Stimulated activated memory B cell treated with anti-CD40 and anti-IgM and Interleukin-4, amounts not matched to agents 10 μg/mL and 1 μg/mL and 100 μg/mL, for 72 hours (primary cell): Measurements from ENCODE around the gene AATK.

Experiments
- ATAC-seq: fragments of 150-1000 bp; cut with Tn5 transposase; 2 replicates; pipeline ENCODE4 v1.10.0; 2021
- H3K27ac Mint-ChIP-seq: one replicate; pipeline ENCODE4 v1.8.0; 2022; ENCODE audit warnings: mild to moderate bottlenecking, mixed read lengths
- H3K27me3 Mint-ChIP-seq: one replicate; pipeline ENCODE4 v1.8.0; 2022; ENCODE audit warnings: mixed read lengths
- H3K36me3 Mint-ChIP-seq: one replicate; pipeline ENCODE4 v1.8.0; 2022; ENCODE audit warnings: mixed read lengths
- H3K4me1 Mint-ChIP-seq: one replicate; pipeline ENCODE4 v1.8.0; 2022; ENCODE audit warnings: mixed read lengths
- H3K4me3 Mint-ChIP-seq: one replicate; pipeline ENCODE4 v1.8.0; 2022; ENCODE audit warnings: mild to moderate bottlenecking, moderate library complexity, mixed read lengths
- H3K9me3 Mint-ChIP-seq: one replicate; pipeline ENCODE4 v1.8.0; 2022; ENCODE audit warnings: mixed read lengths

The AATK gene

DNA sequence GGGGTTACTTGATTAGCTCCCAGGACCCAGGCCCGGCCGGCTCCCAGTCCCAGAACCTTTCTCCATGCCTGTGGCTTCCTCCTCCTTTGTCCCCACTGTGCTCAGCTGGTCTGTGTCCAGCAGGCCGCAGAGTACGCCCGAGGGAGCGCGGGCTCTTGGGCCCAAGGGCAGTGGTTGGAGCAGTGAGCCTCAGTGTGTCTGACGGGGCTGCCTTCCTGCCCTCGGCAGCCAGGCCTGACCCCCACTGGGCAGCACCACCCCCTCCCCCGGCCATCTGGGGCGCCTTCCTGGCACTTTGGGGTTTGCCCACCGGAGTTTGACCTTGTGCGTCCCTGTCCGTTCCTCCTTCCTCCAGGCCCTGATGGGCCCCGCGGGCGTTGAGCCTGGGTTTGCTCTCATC, 63.2 kb downstream of the AATK start:
- Mint-ChIP-seq H3K27ac (no peak overlapping the region), H3K9me3 (no peaks in the 10 kb centered on the region), H3K4me3 (no peak overlapping the region), H3K27me3 (peaks cover 83% of the 10 kb centered on the region), H3K36me3 (peaks cover 6% of the 10 kb centered on the region), H3K4me1 (peaks cover 10% of the 10 kb centered on the region)
- ATAC-seq = no peak

DNA sequence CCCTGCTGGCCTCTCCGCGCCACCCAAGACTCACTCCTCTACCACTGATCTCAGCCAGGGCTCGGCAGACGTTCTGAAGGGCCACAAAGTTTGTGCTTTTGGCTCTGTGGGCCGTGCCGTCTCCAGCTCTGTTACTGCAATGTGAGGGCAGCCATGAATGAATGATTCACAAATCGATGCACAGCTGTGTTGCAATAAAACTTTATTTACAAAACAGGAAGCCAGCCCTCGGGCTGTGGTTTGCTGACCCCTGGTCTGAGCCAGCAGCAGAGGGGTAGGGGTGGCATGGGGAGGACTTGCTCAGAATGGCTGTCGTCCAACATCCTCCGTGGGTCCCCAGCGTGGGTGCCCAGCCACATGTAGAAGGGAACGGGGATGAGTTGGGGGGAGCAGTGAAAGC, 63.7 kb downstream of the AATK start:
- peaks cover 83% of the 10 kb centered on the region for H3K27me3 Mint-ChIP-seq
- H3K36me3 Mint-ChIP-seq = peaks cover 6% of the 10 kb centered on the region
- no peaks in the 10 kb centered on the region for H3K9me3 Mint-ChIP-seq
- H3K4me3 Mint-ChIP-seq = no peak overlapping the region
- peaks cover 14% of the 10 kb centered on the region for H3K4me1 Mint-ChIP-seq
- no peak for ATAC-seq
- H3K27ac Mint-ChIP-seq = no peak overlapping the region

DNA sequence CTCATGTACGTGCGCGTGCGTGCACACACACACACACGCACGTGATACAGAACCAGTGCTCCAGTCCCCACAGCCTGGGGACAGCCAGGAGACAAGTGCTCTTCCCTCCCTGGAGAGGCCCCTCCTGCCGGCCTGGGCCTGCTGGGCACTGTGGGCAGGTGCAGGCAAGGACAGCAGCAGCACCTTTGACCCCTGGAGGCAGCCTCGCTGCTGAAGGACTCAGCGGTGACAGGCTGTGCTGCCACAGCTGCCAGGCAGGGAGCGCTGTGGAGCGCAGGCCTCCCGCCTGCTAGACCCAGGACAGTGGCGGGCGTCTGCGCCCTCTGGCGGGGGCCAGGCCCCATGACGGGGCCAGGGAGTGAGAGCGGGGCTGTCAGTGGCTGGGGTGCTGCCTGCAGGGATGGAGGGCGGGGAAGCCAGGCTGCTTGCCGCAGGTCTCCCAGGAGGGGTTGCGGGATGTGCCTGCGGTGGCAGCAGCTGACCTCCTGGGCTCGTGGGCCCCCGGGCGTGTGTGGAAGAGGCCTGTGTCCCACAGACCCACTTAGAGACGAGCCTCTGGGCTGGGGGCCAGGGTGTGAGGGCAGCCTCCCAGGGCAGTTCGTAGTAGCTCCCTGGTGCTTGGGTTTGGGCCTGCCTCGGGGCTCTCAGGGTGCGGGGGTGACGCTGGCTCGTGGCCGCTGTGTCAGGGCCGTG, 64.3 kb downstream of the AATK start:
- H3K4me1 Mint-ChIP-seq = peaks cover 20% of the 10 kb centered on the region
- ATAC-seq = peak; percentile 94
- H3K9me3 Mint-ChIP-seq = no peaks in the 10 kb centered on the region
- peaks cover 85% of the 10 kb centered on the region for H3K27me3 Mint-ChIP-seq
- H3K36me3 Mint-ChIP-seq = peaks cover 6% of the 10 kb centered on the region
- H3K27ac Mint-ChIP-seq = no peak overlapping the region
- no peak overlapping the region for H3K4me3 Mint-ChIP-seq

DNA sequence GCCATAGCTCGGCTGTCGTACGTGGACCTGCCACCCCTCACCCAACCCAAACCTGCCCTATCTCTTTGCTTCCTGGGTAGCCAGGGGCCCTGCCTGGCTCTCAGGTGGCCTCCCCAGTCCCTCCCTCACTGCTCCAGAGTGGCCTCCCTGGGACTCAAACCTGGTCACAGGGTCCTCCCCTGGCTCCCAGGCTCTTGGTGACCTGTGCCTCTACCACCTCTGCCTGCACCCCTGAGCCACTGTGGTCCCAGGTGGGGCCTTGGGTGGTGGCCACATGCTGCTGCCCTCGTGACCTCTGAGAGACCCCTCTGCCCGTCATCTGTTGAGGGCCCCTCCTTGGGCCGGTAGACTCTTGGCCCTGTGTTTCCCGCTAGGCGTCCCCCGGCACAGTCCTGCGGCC, 65.4 kb downstream of the AATK start:
- H3K27ac Mint-ChIP-seq = no peak overlapping the region
- no peak overlapping the region for H3K4me3 Mint-ChIP-seq
- peaks cover 30% of the 10 kb centered on the region for H3K4me1 Mint-ChIP-seq
- peaks cover 91% of the 10 kb centered on the region for H3K27me3 Mint-ChIP-seq
- no peak for ATAC-seq
- H3K36me3 Mint-ChIP-seq = peaks cover 6% of the 10 kb centered on the region
- H3K9me3 Mint-ChIP-seq = no peaks in the 10 kb centered on the region

DNA sequence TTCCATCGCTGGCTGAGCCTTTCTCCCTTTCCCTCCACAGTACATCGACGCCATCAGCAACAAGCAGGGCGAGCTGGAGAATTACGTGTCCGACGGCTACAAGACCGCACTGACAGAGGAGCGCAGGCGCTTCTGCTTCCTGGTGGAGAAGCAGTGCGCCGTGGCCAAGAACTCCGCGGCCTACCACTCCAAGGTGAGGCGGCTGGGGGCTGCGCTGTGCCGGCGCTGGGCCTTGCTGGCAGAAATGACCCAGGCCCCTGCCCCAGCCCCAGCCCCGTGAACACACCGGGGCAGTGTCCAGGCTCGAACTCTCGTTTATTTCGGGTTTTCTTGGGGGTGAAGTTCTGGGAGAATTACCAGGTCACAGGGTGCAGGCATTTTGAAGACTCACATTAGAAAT, 66.1 kb downstream of the AATK start:
- no peak for ATAC-seq
- H3K27ac Mint-ChIP-seq = no peak overlapping the region
- no peak overlapping the region for H3K4me3 Mint-ChIP-seq
- H3K27me3 Mint-ChIP-seq = peaks cover 87% of the 10 kb centered on the region
- peaks cover 6% of the 10 kb centered on the region for H3K36me3 Mint-ChIP-seq
- H3K9me3 Mint-ChIP-seq = no peaks in the 10 kb centered on the region
- peaks cover 38% of the 10 kb centered on the region for H3K4me1 Mint-ChIP-seq

DNA sequence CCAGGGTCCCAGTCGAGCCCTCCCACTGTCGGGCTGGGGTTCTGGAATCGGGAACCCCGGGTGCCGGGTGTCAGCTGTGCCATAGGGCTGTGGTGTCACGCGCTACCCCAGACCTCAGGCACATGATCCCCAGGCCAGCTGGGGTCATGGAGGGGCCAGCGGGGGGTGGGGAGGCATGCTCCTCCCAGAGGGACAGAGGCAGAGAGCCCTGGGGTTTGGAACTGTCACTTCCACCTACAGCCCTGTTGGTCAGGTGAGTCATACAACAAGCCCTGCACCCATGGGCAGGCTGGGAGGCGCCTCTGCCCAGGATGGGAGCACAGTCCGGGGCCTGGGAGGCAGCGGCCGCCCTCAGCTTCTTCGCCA, 68.1 kb downstream of the AATK start:
- Mint-ChIP-seq H3K4me3 (no peak overlapping the region), H3K27me3 (peaks cover 89% of the 10 kb centered on the region), H3K27ac (no peak overlapping the region), H3K4me1 (peaks cover 46% of the 10 kb centered on the region), H3K36me3 (peaks cover 6% of the 10 kb centered on the region), H3K9me3 (no peaks in the 10 kb centered on the region)
- ATAC-seq = no peak

DNA sequence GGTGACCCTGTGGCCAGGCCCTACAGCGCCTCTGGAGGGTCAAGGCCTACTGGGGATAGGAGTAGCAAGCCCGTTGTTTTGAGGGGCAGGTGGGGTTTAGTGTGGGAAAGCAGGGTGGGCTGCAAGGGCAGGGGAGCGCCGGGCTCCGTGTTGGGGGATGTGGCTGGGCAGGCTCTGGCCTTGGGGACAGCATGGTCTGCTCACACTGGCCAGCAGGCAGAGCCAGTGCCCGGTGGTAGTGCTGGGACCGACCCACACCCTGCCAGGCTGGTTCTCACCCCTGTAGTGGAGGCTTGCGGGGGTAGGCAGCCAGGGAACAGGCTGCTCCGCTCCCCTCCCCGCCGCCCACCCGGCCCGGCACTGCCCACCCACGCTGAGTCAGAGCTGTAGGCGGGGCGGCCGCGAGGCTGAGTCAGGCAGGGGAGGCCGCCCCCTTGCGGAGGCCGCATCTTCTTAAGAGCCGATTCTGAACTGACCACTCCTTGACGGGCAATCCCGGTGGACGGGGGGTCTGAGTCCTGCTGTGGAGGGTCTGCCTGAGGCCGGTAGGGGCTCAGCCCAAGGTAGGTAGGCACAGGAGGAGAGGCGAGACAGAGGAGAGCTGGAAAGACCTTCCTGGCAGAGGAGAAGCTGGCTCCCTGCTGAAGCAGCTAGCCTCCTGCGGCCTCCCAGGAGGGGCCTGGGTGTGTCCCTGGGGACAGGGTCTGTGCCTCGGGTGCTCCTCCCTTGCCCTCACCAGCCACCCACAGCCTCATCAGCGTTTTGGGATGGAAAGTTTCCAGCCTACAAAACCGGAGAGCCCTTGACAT, 68.7 kb downstream of the AATK start:
- H3K4me3 Mint-ChIP-seq = no peak overlapping the region
- ATAC-seq = no peak
- H3K4me1 Mint-ChIP-seq = peaks cover 46% of the 10 kb centered on the region
- H3K27ac Mint-ChIP-seq = no peak overlapping the region
- peaks cover 6% of the 10 kb centered on the region for H3K36me3 Mint-ChIP-seq
- H3K9me3 Mint-ChIP-seq = no peaks in the 10 kb centered on the region
- H3K27me3 Mint-ChIP-seq = peaks cover 89% of the 10 kb centered on the region

DNA sequence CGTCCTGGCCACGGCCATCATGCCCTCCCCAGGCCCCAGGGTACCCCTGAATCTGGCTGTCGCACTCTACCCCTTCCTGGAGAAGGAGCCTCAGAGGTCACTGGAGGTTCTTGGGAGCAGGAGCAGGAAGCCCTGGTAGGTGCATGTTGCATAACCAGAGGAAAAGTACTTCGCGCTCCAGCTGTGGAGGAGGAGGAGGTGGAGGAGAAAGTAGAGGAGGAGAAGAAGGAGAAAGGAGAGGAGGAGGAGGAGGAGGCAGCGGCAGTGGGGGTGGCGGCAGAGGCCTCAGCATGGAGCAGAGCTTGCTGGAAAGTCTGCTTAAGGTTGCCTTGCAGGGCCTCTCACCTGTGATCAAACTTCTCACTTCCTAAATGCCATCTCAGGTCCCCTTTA, 69.3 kb downstream of the AATK start:
- ATAC-seq = no peak
- H3K27ac Mint-ChIP-seq = no peak overlapping the region

DNA sequence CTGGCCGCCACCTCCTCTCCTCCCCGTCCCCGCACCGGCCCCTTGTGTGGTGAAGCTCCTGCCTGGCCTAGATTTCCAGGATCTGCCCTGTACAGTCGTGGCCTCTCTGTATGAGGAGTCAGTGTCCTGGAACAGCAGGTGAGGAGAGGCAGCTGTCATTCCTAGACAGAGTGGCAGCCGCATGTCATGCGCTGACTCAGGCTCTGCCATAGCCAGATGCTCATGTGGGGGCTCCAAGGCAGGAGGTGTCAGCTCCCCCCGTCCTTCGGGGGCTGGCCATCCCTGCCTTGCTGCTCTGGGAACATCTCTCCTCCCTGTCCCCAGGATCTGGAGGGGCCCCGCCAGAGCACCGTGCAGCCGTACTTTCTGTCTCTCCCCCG, 70.6 kb downstream of the AATK start:
- Mint-ChIP-seq H3K27ac (peak overlapping the region; percentile 76), H3K4me1 (peaks cover 37% of the 10 kb centered on the region), H3K36me3 (no peaks in the 10 kb centered on the region), H3K9me3 (no peaks in the 10 kb centered on the region), H3K27me3 (peaks cover 70% of the 10 kb centered on the region), H3K4me3 (peak overlapping the region; percentile 45)
- peak; percentile 39 for ATAC-seq

More for the DNA sequence above, 69.3 kb downstream of the AATK start:
- H3K27me3 Mint-ChIP-seq = peaks cover 84% of the 10 kb centered on the region
- peaks cover 40% of the 10 kb centered on the region for H3K4me1 Mint-ChIP-seq
- no peaks in the 10 kb centered on the region for H3K9me3 Mint-ChIP-seq
- H3K36me3 Mint-ChIP-seq = peaks cover 6% of the 10 kb centered on the region
- no peak overlapping the region for H3K4me3 Mint-ChIP-seq

DNA sequence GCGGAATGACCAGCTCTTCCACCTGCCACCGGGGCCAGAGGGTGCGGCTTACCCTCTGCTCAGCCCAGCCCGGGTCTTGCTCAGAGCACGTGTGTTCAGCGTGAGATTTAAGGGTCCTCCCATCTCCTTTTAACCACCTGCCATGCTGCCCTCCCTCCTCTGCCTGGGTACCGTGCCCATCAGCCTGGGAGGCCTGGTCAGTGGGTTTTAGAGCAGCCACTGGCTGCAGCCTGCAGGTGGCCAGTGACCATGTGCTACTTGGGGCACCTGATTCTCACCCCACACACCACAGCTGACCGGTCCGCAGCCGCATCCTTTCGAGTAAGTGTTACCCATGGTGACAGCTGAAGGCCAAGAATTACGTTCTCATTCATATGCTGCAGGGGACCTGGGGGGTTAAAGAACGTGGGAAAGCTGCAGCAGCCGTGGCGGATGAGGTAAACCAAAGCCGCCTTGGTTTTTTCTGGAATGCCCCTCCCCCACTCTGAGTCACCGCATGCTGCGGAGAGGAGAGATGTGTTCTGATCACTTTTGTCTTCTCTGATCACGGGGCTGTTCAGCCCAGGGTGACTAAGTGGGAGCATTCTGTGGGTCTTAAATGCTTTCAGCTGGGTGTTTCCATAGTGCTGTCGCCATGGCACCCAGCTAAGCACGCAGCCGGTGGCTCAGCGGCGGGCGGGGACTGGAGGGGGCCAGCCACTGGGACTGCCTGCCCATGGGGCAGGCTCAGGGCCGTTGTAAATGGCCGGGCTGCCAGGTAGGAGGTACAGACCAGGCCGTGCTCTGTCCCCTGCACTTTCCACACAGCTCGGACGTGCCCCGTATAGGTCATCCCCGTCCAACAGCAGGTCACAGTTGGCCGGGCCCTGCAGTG, 71.3 kb downstream of the AATK start:
- ATAC-seq = peak; percentile 87
- Mint-ChIP-seq H3K27me3 (peaks cover 64% of the 10 kb centered on the region), H3K36me3 (no peaks in the 10 kb centered on the region), H3K4me1 (peaks cover 37% of the 10 kb centered on the region), H3K9me3 (no peaks in the 10 kb centered on the region), H3K27ac (peak overlapping the region; percentile 76), H3K4me3 (no peak overlapping the region)

DNA sequence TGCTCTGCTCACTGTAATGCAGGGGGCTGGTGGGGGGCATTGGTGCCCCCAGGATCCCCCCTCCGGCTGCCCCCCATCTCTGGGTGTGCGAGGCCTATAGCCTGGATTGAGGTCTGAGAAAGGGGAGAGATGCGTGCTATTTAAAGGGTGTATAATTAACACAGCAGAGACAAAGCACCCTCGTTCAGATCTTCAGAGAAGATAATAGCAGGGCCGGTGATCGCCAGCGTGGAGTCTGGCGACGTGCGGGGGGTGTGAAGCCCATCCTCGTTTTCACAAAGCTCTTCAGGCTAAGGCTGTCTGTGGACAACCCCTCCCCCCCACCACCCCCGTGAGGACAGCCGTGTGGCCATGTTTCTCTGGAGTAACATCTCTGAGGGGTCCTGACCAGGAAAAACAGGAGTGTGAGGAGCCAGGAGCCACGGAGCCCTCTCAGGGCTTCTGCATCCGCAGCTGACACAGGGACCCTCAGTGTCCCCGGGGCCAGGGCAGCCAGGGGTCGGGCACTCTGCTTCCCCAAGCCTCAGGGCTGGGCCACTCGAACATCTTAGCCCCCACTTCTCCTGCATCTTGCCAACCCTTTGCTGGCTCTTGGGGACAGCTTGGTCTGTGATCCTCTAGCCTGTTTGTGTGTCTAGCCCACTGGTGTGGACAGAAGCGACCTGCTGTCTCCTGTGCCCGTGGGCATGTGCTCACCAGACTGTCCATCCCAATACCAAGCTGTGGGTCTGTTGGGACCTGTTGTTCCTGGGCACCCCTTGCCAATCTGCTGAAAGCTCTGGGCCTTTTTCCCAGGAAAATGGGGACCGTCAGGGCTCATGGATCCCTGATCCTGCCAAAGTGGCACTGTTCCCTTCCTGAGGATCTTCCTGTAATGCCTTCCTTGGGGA, 72.2 kb downstream of the AATK start:
- no peaks in the 10 kb centered on the region for H3K9me3 Mint-ChIP-seq
- H3K4me1 Mint-ChIP-seq = peaks cover 37% of the 10 kb centered on the region
- H3K27me3 Mint-ChIP-seq = peaks cover 55% of the 10 kb centered on the region
- no peak overlapping the region for H3K4me3 Mint-ChIP-seq
- no peak for ATAC-seq
- H3K36me3 Mint-ChIP-seq = no peaks in the 10 kb centered on the region
- peak overlapping the region; percentile 35 for H3K27ac Mint-ChIP-seq

DNA sequence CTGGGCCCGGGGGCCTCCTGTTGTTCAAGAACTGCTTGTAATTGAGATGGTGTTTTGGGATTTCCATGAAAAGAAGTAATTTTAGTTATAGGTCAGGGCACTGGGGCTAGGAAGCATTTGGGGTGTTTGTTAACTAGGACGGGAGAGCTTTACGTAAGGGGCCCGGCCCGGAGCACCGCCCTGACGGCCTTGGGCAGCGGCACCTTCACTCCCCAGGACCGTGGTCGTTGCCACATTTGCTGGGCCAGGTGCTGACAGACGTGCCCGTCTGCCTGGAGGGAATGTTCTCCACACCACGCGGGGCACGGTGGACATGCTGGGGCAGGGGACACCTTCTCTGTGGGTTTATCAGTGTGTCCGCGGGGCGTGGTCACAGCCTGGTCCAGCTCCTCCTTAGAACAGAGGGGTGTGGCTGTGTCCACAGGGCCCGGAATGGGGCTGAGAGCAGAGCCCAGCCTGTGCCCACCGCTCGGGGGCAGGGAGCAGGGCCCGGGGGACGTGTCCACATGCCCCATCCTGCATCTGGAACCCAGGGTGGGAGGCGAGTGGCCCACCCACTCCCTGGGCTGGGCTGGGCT, 73.4 kb downstream of the AATK start:
- H3K36me3 Mint-ChIP-seq = no peaks in the 10 kb centered on the region
- ATAC-seq = no peak
- H3K27ac Mint-ChIP-seq = no peak overlapping the region
- peaks cover 42% of the 10 kb centered on the region for H3K27me3 Mint-ChIP-seq
- H3K9me3 Mint-ChIP-seq = no peaks in the 10 kb centered on the region
- peaks cover 39% of the 10 kb centered on the region for H3K4me1 Mint-ChIP-seq
- no peak overlapping the region for H3K4me3 Mint-ChIP-seq

DNA sequence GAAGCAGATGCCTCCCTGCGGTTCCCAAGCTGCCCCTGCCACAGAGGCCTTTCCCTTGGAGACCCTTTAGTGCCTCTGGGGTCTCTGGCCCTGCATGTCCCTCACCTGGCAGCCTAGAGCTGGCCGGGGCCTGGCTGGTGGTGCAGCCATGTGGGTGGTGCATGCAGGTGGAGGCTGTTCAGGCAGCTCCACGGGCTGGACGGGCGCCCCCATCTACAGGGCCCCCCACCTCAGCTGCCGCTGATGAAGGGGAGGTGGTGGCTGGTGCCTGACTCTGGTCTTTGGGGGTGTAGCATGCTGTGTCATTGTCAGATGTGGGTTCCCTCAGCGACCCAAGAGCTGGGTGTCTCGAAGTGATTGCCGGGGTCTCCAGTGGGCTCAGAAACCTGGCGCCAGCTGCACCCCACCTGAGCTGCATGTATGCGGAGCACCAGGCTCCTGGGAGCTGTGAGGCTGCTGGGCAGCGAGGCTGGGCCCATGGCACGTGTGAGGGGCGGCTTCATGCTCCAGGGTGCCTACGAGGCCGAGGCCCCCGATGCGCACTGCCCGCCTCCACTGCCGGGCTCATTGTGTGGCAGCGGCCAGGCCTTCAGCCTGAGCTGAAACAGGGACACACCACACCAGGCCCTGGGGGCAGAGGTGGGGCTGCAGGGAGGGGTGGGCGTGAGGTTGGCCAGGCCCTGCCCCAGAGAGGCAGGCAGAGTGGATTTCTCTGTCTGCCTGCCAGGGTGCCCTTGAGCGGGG, 74.1 kb downstream of the AATK start:
- Mint-ChIP-seq H3K9me3 (no peaks in the 10 kb centered on the region), H3K4me1 (peaks cover 37% of the 10 kb centered on the region), H3K4me3 (no peak overlapping the region), H3K27me3 (peaks cover 36% of the 10 kb centered on the region), H3K27ac (no peak overlapping the region), H3K36me3 (peaks cover under 1% of the 10 kb centered on the region)
- no peak for ATAC-seq

DNA sequence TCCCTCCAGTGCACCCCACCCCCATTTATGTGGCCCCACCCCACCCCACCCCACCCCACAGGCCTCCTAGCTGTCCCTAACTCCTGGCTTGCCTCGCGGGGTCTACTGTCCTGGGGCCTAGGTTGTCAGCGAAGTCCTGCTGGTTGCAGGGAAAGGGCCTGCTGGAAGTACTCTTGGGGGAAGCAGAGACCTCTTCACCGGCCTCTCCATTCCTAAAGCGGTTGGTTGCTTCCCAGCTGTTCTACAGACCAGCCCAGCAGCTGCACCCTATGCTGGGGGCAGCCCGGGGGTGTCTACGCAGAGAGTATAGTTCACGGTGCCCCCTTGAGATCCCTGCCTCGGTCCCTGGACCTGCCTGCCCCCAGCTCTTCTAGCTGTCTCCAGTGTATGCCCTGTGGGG, 74.9 kb downstream of the AATK start:
- ATAC-seq = no peak
- no peaks in the 10 kb centered on the region for H3K9me3 Mint-ChIP-seq
- no peak overlapping the region for H3K4me3 Mint-ChIP-seq
- H3K27me3 Mint-ChIP-seq = peaks cover 28% of the 10 kb centered on the region
- no peak overlapping the region for H3K27ac Mint-ChIP-seq
- H3K36me3 Mint-ChIP-seq = peaks cover 7% of the 10 kb centered on the region
- H3K4me1 Mint-ChIP-seq = peaks cover 34% of the 10 kb centered on the region
